IMR-90 (cell line): ENCODE measurements around the gene ERRFI1. TPM values are rescaled to one million over a fixed set of nuclear protein-coding genes. Genes with fewer than 3 reads are reported as not detected.

Experiments used
- ATAC-seq: fragments of 200-7000 bp; cut with Tn5 transposase; 2 replicates; pipeline ENCODE4 v1.9.1; 2020; ENCODE audit warnings: low read depth, mild to moderate bottlenecking, moderate library complexity
- BruUV-seq: library from RNA; stranded (reverse); fragments of 400-500 nt; replicated peaks from 2 replicates; lab custom pipeline; 2021; lab: Mats Ljungman, UMichigan
- CTCF ChIA-PET: fragments of 300-600 bp; formaldehyde crosslinking; extraction: SDS; loops from one replicate; lab custom pipeline; 2021; ENCODE audit warnings: antibody characterized with exemption; lab: Yijun Ruan, JAX
- POLR2A ChIA-PET: fragments of 300-600 bp; sonication (Branson Sonifier 250); formaldehyde crosslinking; loops from one replicate; lab custom pipeline; 2022; ENCODE audit warnings: antibody characterized with exemption; ENCODE audit not compliant: unreplicated experiment; lab: Charles Lee
- DNase-seq: peaks from one replicate; pipeline ENCODE4 v3.0.0; 2013
- H2AFZ ChIP-seq: replicated peaks from 2 replicates; pipeline ENCODE3; 2013; ENCODE audit warnings: low read length, mild to moderate bottlenecking; ENCODE audit not compliant: poor library complexity
- H2AK5ac ChIP-seq: 2 replicates; pipeline ENCODE4 v1.6.1; 2013; ENCODE audit warnings: low read depth, low read length, inconsistent platforms
- H2AK9ac ChIP-seq: replicated peaks from 2 replicates; pipeline ENCODE3; 2013; ENCODE audit warnings: mild to moderate bottlenecking, low read depth, low read length, moderate library complexity; ENCODE audit not compliant: poor library complexity
- H2BK120ac ChIP-seq: 2 replicates; pipeline ENCODE4 v1.6.1; 2013; ENCODE audit warnings: low read depth, low read length, inconsistent platforms
- H2BK15ac ChIP-seq: 3 replicates; pipeline ENCODE4 v1.6.1; 2013; ENCODE audit warnings: low read depth, low read length, inconsistent platforms
- H2BK20ac ChIP-seq: 2 replicates; pipeline ENCODE4 v1.6.1; 2013; ENCODE audit warnings: low read depth, mild to moderate bottlenecking, inconsistent platforms, low read length, moderate library complexity
- H2BK5ac ChIP-seq: 2 replicates; pipeline ENCODE4 v1.6.1; 2013; ENCODE audit warnings: mild to moderate bottlenecking, low read depth, low read length, inconsistent platforms; ENCODE audit not compliant: poor library complexity, severe bottlenecking
- H3K14ac ChIP-seq: replicated peaks from 2 replicates; pipeline ENCODE4 v1.6.1; 2013; ENCODE audit warnings: low read depth, low read length, inconsistent platforms
- H3K18ac ChIP-seq: 2 replicates; pipeline ENCODE4 v1.6.1; 2013; ENCODE audit warnings: low read depth, low read length, control low read depth
- H3K23ac ChIP-seq: 2 replicates; pipeline ENCODE4 v1.6.1; 2013; ENCODE audit warnings: low read depth, low read length, inconsistent platforms
- H3K27ac ChIP-seq: 2 replicates; pipeline ENCODE4 v1.5.1; 2013; ENCODE audit warnings: mild to moderate bottlenecking, control low read depth, low read length; ENCODE audit not compliant: insufficient read depth
- H3K27me3 ChIP-seq: 2 replicates; pipeline ENCODE4 v1.6.1; 2013; ENCODE audit warnings: low read length; ENCODE audit not compliant: control insufficient read depth, insufficient read depth
- H3K36me3 ChIP-seq: 2 replicates; pipeline ENCODE4 v1.6.1; 2013; ENCODE audit warnings: low read length, mixed read lengths; ENCODE audit not compliant: control insufficient read depth, insufficient read depth
- H3K4ac ChIP-seq: 2 replicates; pipeline ENCODE4 v1.6.1; 2013; ENCODE audit warnings: low read depth, low read length, inconsistent platforms
- H3K4me1 ChIP-seq: 2 replicates; pipeline ENCODE4 v1.6.1; 2013; ENCODE audit warnings: low read length, mixed read lengths; ENCODE audit not compliant: control insufficient read depth, insufficient read depth
- H3K4me2 ChIP-seq: 2 replicates; pipeline ENCODE4 v1.6.1; 2013; ENCODE audit warnings: low read depth, mild to moderate bottlenecking, control low read depth, low read length, moderate library complexity
- H3K4me3 ChIP-seq: 2 replicates; pipeline ENCODE4 v1.5.1; 2013; ENCODE audit warnings: low read depth, mild to moderate bottlenecking, control low read depth, low read length, moderate library complexity; ENCODE audit not compliant: insufficient read depth
- H3K56ac ChIP-seq: 2 replicates; pipeline ENCODE4 v1.6.1; 2013; ENCODE audit warnings: low read length, inconsistent platforms; ENCODE audit not compliant: insufficient read depth; ENCODE audit errors: extremely low read depth
- H3K79me1 ChIP-seq, 2 experiments: 2 replicates each; pipeline ENCODE4 v1.6.1; 2013; ENCODE audit warnings: low read length in 2 of 2, inconsistent platforms in 1 of 2, low read depth in 1 of 2
- H3K9ac ChIP-seq: 2 replicates; pipeline ENCODE4 v1.6.1; 2013; ENCODE audit warnings: low read depth, low read length, control low read depth
- H3K9me1 ChIP-seq: 2 replicates; pipeline ENCODE4 v1.6.1; 2013; ENCODE audit warnings: low read length, inconsistent platforms; ENCODE audit not compliant: insufficient read depth
- H3K9me3 ChIP-seq: 2 replicates; pipeline ENCODE4 v1.6.1; 2013; ENCODE audit warnings: low read length; ENCODE audit not compliant: control insufficient read depth, insufficient read depth
- H4K20me1 ChIP-seq: 2 replicates; pipeline ENCODE4 v1.6.1; 2013; ENCODE audit warnings: low read length, inconsistent platforms; ENCODE audit not compliant: insufficient read depth
- H4K5ac ChIP-seq: 2 replicates; pipeline ENCODE4 v1.6.1; 2013; ENCODE audit warnings: mild to moderate bottlenecking, low read depth, low read length, control low read depth
- H4K8ac ChIP-seq, 2 experiments: 2 replicates each; pipeline ENCODE4 v1.6.1; 2013; ENCODE audit warnings: low read depth in 2 of 2, low read length in 2 of 2, control low read depth in 1 of 2, inconsistent platforms in 1 of 2
- H4K91ac ChIP-seq: 2 replicates; pipeline ENCODE4 v1.6.1; 2013; ENCODE audit warnings: low read depth, low read length, inconsistent platforms; ENCODE audit not compliant: insufficient read depth
- CEBPB ChIP-seq: IDR thresholded peaks from 2 replicates; pipeline ENCODE4 v1.6.1; 2012; ENCODE audit warnings: low read depth, low read length, improper control_type of control experiment
- CHD1 ChIP-seq: IDR thresholded peaks from 2 replicates; pipeline ENCODE4 v1.6.1; 2012; ENCODE audit warnings: low read depth, low read length, improper control_type of control experiment
- FOS ChIP-seq: fragments of 150-350 bp; IDR thresholded peaks from 2 replicates; pipeline ENCODE4 v1.6.1; 2016; ENCODE audit warnings: low read depth, low read length
- MAFK ChIP-seq: IDR thresholded peaks from 2 replicates; pipeline ENCODE4 v1.6.1; 2012; ENCODE audit warnings: low read depth, low read length, improper control_type of control experiment
- MAZ ChIP-seq: IDR thresholded peaks from 2 replicates; pipeline ENCODE4 v1.6.1; 2012; ENCODE audit warnings: low read depth, mild to moderate bottlenecking, low read length, improper control_type of control experiment, moderate library complexity, borderline replicate concordance
- RAD21 ChIP-seq: IDR thresholded peaks from 2 replicates; pipeline ENCODE4 v1.6.1; 2012; ENCODE audit warnings: low read length, improper control_type of control experiment
- RCOR1 ChIP-seq: IDR thresholded peaks from 2 replicates; pipeline ENCODE4 v1.6.1; 2012; ENCODE audit warnings: mild to moderate bottlenecking, low read length, improper control_type of control experiment; ENCODE audit not compliant: insufficient replicate concordance
- RFX5 ChIP-seq: IDR thresholded peaks from 2 replicates; pipeline ENCODE4 v1.8.0; 2012; ENCODE audit warnings: low read depth, mild to moderate bottlenecking, low read length, moderate library complexity
- SMC3 ChIP-seq: fragments of 150-350 bp; IDR thresholded peaks from 2 replicates; pipeline ENCODE4 v1.6.1; 2016; ENCODE audit warnings: low read depth, mild to moderate bottlenecking, antibody characterized with exemption, low read length, moderate library complexity
- WGBS, 2 experiments: methylation state at CpG; one replicate each; pipeline versions ENCODE4 v1.1.5 to v1.1.7; 2013; ENCODE audit warnings: missing lambda C conversion rate in 2 of 2; ENCODE audit not compliant: insufficient read length in 1 of 2; ENCODE audit errors: extremely low coverage in 2 of 2; 5-methylcytosine and 5-hydroxymethylcytosine counted together
- dilution Hi-C: fragments of 300-500 bp; cut with HindIII; formaldehyde crosslinking; loops from one replicate; pipeline ENCODE4 v1.14.3; 2018; ENCODE audit warnings: low sequenced_read_pairs; ENCODE audit not compliant: unreplicated experiment
- in situ Hi-C: fragments of 300-500 bp; cut with MboI; formaldehyde crosslinking; loops from 3 replicates; pipeline ENCODE4 v1.14.3; 2019; ENCODE audit warnings: low sequenced_read_pairs, inconsistent platforms, mixed read lengths
- intact Hi-C: fragments of 100-400 bp; cut with micrococcal nuclease; formaldehyde crosslinking; loops from 2 replicates; pipeline ENCODE4 v1.10.0; 2022
- polyA plus RNA-seq, 3 experiments: library from polyadenylated mRNA; depleted of rRNA; stranded (reverse); fragments of >200 nt; gene quantifications; 2 replicates each; pipeline ENCODE4 v1.2.3, GENCODE V29; 2012; ENCODE audit warnings: low replicate concordance in 1 of 3
- total RNA-seq: library from RNA; depleted of rRNA; stranded (reverse); fragments of >200 nt; gene quantifications from 2 replicates; pipeline ENCODE4 v1.2.3, GENCODE V29; 2012
- TF ChIP-seq, protein P1 (sequence below): conservative IDR thresholded peaks from 2 replicates; pipeline ENCODE4 v1.5.1; 2012; ENCODE audit warnings: mild to moderate bottlenecking, low read depth, low read length, improper control_type of control experiment
- TF ChIP-seq, protein P2 (sequence below): fragments of 150-350 bp; IDR thresholded peaks from 2 replicates; pipeline ENCODE4 v1.6.1; 2017; ENCODE audit warnings: mild to moderate bottlenecking, antibody characterized with exemption, low read length, low read depth

ERRFI1 gene
- total and polyA plus RNA-seq, 2 of the 4 experiments (the other 2 are of a cell fraction) = 101 to 145 TPM

DNA sequence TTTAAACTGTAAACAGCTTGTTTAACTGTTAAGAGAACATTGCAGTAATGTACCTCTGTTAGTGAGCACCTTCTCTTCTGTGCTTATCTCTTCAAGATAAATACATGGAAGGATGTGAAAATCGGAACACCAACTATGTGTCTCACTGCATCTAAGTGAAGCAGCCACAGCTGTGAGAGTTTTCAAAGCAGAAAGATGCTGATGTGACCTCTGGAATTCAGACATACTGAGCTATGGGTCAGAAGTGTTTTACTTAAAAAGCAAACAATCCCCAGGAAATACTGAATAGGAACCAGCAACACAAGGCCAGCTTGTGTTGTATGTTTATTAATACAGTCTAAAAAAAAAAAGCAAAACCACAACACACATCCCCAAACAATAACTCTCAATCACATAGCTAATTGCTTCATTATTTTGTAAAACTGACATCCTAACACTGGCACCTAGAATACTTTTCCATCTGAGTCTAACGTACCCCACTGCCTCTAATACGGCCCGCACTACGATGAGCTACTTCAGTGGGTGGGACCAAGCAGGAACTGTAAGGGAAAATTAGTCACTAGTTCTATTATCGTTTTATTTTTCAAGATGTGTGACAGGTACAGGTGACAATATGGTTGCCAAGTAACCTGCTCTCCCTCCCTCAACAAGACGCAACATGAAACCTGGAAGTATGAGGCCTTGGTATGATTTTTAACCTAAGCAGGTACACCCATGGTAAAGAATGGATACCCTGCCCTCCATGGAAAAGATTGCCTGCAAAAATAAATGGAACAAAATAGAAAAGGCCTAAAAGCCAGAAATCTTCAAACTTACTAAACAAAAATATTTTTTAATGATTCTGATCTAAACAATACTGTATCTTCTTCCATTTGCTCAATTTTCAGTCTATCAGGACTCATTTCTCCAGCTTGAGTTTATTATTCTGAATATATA, 13.9 kb downstream of the ERRFI1 start:
- H4K5ac ChIP-seq = peak overlapping the region; percentile 11; the same call in 1 of the 2 replicates
- H2BK120ac ChIP-seq = no peak overlapping the region
- H3K4me1 ChIP-seq = peaks cover 12% of the 10 kb centered on the region
- peaks cover 55% of the 10 kb centered on the region for H4K20me1 ChIP-seq
- H3K18ac ChIP-seq = peak overlapping the region; percentile 4; the same call in 1 of the 2 replicates
- H2BK5ac ChIP-seq = peak overlapping the region; percentile 32
- H3K14ac ChIP-seq = no peak overlapping the region
- no peak overlapping the region for H4K91ac ChIP-seq
- 0 out of 4 replicates have a peak overlapping the region, but pooled peaks of 1 of the 2 experiments have one; percentile 19 for H4K8ac ChIP-seq
- no peak overlapping the region for H3K4me2 ChIP-seq
- CTCF ChIA-PET = interaction anchor here (0.9 to 5.2 kb wide), 3 partner anchors 28 to 302 kb away, joined by 5 to 27 read pairs (median 5); no protein-coding TSS in a partner anchor
- POLR2A ChIA-PET = no interaction called here
- no peak overlapping the region for H3K56ac ChIP-seq
- H3K4me3 ChIP-seq = no peak overlapping the region
- H3K9me3 ChIP-seq = no peaks in the 10 kb centered on the region
- no peak overlapping the region for H3K9ac ChIP-seq
- H2AFZ ChIP-seq = no peak overlapping the region
- no peak for TF ChIP-seq MAFK
- TF ChIP-seq FOS = no peak
- no peak for TF ChIP-seq SMC3
- TF ChIP-seq, protein P1, sequence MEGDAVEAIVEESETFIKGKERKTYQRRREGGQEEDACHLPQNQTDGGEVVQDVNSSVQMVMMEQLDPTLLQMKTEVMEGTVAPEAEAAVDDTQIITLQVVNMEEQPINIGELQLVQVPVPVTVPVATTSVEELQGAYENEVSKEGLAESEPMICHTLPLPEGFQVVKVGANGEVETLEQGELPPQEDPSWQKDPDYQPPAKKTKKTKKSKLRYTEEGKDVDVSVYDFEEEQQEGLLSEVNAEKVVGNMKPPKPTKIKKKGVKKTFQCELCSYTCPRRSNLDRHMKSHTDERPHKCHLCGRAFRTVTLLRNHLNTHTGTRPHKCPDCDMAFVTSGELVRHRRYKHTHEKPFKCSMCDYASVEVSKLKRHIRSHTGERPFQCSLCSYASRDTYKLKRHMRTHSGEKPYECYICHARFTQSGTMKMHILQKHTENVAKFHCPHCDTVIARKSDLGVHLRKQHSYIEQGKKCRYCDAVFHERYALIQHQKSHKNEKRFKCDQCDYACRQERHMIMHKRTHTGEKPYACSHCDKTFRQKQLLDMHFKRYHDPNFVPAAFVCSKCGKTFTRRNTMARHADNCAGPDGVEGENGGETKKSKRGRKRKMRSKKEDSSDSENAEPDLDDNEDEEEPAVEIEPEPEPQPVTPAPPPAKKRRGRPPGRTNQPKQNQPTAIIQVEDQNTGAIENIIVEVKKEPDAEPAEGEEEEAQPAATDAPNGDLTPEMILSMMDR = no peak
- no peak for TF ChIP-seq RCOR1
- TF ChIP-seq CHD1 = no peak
- TF ChIP-seq CEBPB = no peak
- no peak for TF ChIP-seq MAZ
- TF ChIP-seq RFX5 = no peak
- TF ChIP-seq, protein P2, sequence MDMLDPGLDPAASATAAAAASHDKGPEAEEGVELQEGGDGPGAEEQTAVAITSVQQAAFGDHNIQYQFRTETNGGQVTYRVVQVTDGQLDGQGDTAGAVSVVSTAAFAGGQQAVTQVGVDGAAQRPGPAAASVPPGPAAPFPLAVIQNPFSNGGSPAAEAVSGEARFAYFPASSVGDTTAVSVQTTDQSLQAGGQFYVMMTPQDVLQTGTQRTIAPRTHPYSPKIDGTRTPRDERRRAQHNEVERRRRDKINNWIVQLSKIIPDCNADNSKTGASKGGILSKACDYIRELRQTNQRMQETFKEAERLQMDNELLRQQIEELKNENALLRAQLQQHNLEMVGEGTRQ = no peak
- TF ChIP-seq RAD21 = no peak
- no CpG with 5 or more reads among the region's 7 CpGs for WGBS, 2 experiments
- in situ Hi-C loops (no loop called here), intact Hi-C loops (no loop called here), dilution Hi-C loops (loop anchor here (25.0 kb wide), 1 partner anchor 300 kb away; the partner anchor contains the start of gene SLC45A1)
- no peaks in the 10 kb centered on the region for H3K27me3 ChIP-seq
- peaks cover 36 to 68% of the 10 kb centered on the region in 2 experiments for H3K79me1 ChIP-seq
- BruUV-seq = no TSS peak
- H2AK5ac ChIP-seq = no peak overlapping the region
- H3K4ac ChIP-seq = no peak overlapping the region
- H2BK20ac ChIP-seq = no peak overlapping the region
- no peak overlapping the region for H2BK15ac ChIP-seq
- 0 out of 2 replicates have a peak overlapping the region, but pooled peaks have one; percentile 38 for H3K23ac ChIP-seq
- ATAC-seq (no peak), DNase-seq (no peak)
- peak overlapping the region; percentile 10; the same call in 1 of the 2 replicates for H3K27ac ChIP-seq
- no peak overlapping the region for H2AK9ac ChIP-seq
- 0 out of 2 replicates have a peak, but pooled peaks cover 3% of the 10 kb centered on the region for H3K9me1 ChIP-seq
- peaks cover 47% of the 10 kb centered on the region for H3K36me3 ChIP-seq
